ENCODE measurements around the gene AMFR. TPM values are rescaled to one million over a fixed set of nuclear protein-coding genes. Genes with fewer than 3 reads are reported as not detected.
"Not testable (repeated sequence)": the region's sequence is repeated elsewhere in the genome, so short reads cannot be mapped to it uniquely, and the experiment has no call there.

Gene AMFR
- total and polyA plus RNA-seq, 5 experiments from 2014 or later, result 24.2 to 83.0 (median 38.4) TPM

GRCh38 chr16:56382459-56382858 is 42.9 kb downstream of the AMFR start:
- Mint-ChIP-seq H3K9me3 (peaks cover 14 to 41% (median 28%) of the 10 kb centered on the region in 9 donors), H3K27ac (no peak overlapping the region), H3K27me3 (no peaks in the 10 kb centered on the region), H3K4me1 (peaks cover 0 to 10% (median 7%) of the 10 kb centered on the region in 4 donors), H3K4me3 (no peak overlapping the region), H3K36me3 (peaks cover 56 to 98% (median 80%) of the 10 kb centered on the region in 3 donors)
- no peak for DNase-seq
- POLR2A ChIA-PET, result no interaction called here
- ATAC-seq, result no peak

- Mint-ChIP-seq H3K27ac (peak overlapping the region in 2 of 10 donors; percentile 17 to 76), H3K9me3 (peaks cover 14 to 41% (median 28%) of the 10 kb centered on the region in 9 donors), H3K4me1 (peaks cover 0 to 14% (median 10%) of the 10 kb centered on the region in 4 donors), H3K36me3 (peaks cover 59 to 86% (median 77%) of the 10 kb centered on the region in 3 donors)
- POLR2A ChIA-PET, H3K27me3 Mint-ChIP-seq, DNase-seq, H3K4me3 Mint-ChIP-seq, ATAC-seq: not testable (repeated sequence)
These were observed 44.4 kb downstream of the AMFR start for GRCh38 chr16:56380778-56381485.

- ATAC-seq, H3K4me3 Mint-ChIP-seq, H3K27me3 Mint-ChIP-seq, DNase-seq, POLR2A ChIA-PET: not testable (repeated sequence)
- Mint-ChIP-seq H3K27ac (peak overlapping the region in 1 of 10 donors; percentile 34), H3K36me3 (peaks cover 54 to 80% (median 62%) of the 10 kb centered on the region in 3 donors), H3K4me1 (peaks cover 0 to 18% (median 11%) of the 10 kb centered on the region in 4 donors), H3K9me3 (peaks cover 14 to 39% (median 28%) of the 10 kb centered on the region in 9 donors)
These were observed 46.3 kb downstream of the AMFR start for GRCh38 chr16:56379044-56379443.

GRCh38 chr16:56375792-56376191 is 49.6 kb downstream of the AMFR start:
- DNase-seq, H3K4me3 Mint-ChIP-seq, ATAC-seq, POLR2A ChIA-PET, H3K27me3 Mint-ChIP-seq: not testable (repeated sequence)
- peaks cover 20 to 42% (median 23%) of the 10 kb centered on the region in 4 donors for H3K4me1 Mint-ChIP-seq
- H3K36me3 Mint-ChIP-seq, result peaks cover 23 to 58% (median 29%) of the 10 kb centered on the region in 3 donors
- peak overlapping the region in 1 of 10 donors; percentile 22 for H3K27ac Mint-ChIP-seq
- peaks cover 0 to 19% (median 8%) of the 10 kb centered on the region in 9 donors for H3K9me3 Mint-ChIP-seq

GRCh38 chr16:56373003-56373402 is 52.3 kb downstream of the AMFR start:
- Mint-ChIP-seq H3K4me1 (peaks cover 18 to 37% (median 21%) of the 10 kb centered on the region in 4 donors), H3K27ac (peak overlapping the region in 3 of 10 donors; percentile 57 to 87 (median 58)), H3K4me3 (peak overlapping the region in 2 of 10 donors; percentile 54 to 60), H3K36me3 (peaks cover 6 to 52% (median 10%) of the 10 kb centered on the region in 3 donors), H3K27me3 (no peaks in the 10 kb centered on the region), H3K9me3 (peaks cover 0 to under 1% (median 0%) of the 10 kb centered on the region in 9 donors)
- no peak for DNase-seq
- ATAC-seq, result no peak
- POLR2A ChIA-PET, result no interaction called here

- Mint-ChIP-seq H3K4me3 (peak overlapping the region; percentile 14 to 80 (median 53)), H3K27ac (peak overlapping the region; percentile 23 to 87 (median 70)), H3K9me3 (no peaks in the 10 kb centered on the region), H3K4me1 (peaks cover 15 to 33% (median 20%) of the 10 kb centered on the region in 4 donors), H3K27me3 (no peaks in the 10 kb centered on the region), H3K36me3 (peaks cover 5 to 50% (median 9%) of the 10 kb centered on the region in 3 donors)
- DNase-seq (peak in 5 of 10 donors; percentile 12 to 66 (median 17)), ATAC-seq (peak; percentile 92 to 94)
- POLR2A ChIA-PET, result no interaction called here
These were observed 53.2 kb downstream of the AMFR start for GRCh38 chr16:56372013-56372634.

- DNase-seq, result no peak
- Mint-ChIP-seq H3K36me3 (peaks cover 5 to 53% (median 10%) of the 10 kb centered on the region in 3 donors), H3K4me1 (peaks cover 15 to 30% (median 20%) of the 10 kb centered on the region in 4 donors), H3K9me3 (no peaks in the 10 kb centered on the region), H3K27ac (peak overlapping the region in 8 of 10 donors; percentile 58 to 87 (median 76)), H3K4me3 (peak overlapping the region in 3 of 10 donors; percentile 49 to 80 (median 60)), H3K27me3 (no peaks in the 10 kb centered on the region)
- POLR2A ChIA-PET, result no interaction called here
- ATAC-seq, result peak in 1 of 2 donors; percentile 21
These were observed 53.7 kb downstream of the AMFR start for GRCh38 chr16:56371660-56371937.

- Mint-ChIP-seq H3K9me3 (no peaks in the 10 kb centered on the region), H3K4me3 (peak overlapping the region in 1 of 10 donors; percentile 6), H3K4me1 (peaks cover 15 to 30% (median 19%) of the 10 kb centered on the region in 4 donors), H3K27me3 (no peaks in the 10 kb centered on the region), H3K27ac (peak overlapping the region in 8 of 10 donors; percentile 44 to 87 (median 69)), H3K36me3 (peaks cover 5 to 56% (median 10%) of the 10 kb centered on the region in 3 donors)
- ATAC-seq (no peak), DNase-seq (no peak)
- POLR2A ChIA-PET, result no interaction called here
These were observed 54.3 kb downstream of the AMFR start for GRCh38 chr16:56370875-56371659.

- DNase-seq (no peak), ATAC-seq (no peak)
- peaks cover 5 to 54% (median 10%) of the 10 kb centered on the region in 3 donors for H3K36me3 Mint-ChIP-seq
- H3K4me1 Mint-ChIP-seq, result peaks cover 15 to 27% (median 19%) of the 10 kb centered on the region in 4 donors
- POLR2A ChIA-PET, result no interaction called here
- H3K9me3 Mint-ChIP-seq, result no peaks in the 10 kb centered on the region
- H3K27ac Mint-ChIP-seq, result peak overlapping the region in 1 of 10 donors; percentile 61
- no peaks in the 10 kb centered on the region for H3K27me3 Mint-ChIP-seq
- H3K4me3 Mint-ChIP-seq, result no peak overlapping the region
These were observed 55.0 kb downstream of the AMFR start for GRCh38 chr16:56370185-56370874.

- no peak for ATAC-seq
- POLR2A ChIA-PET, result no interaction called here
- H3K9me3 Mint-ChIP-seq, result no peaks in the 10 kb centered on the region
- H3K36me3 Mint-ChIP-seq, result peaks cover 5 to 57% (median 10%) of the 10 kb centered on the region in 3 donors
- H3K27me3 Mint-ChIP-seq, result no peaks in the 10 kb centered on the region
- H3K4me3 Mint-ChIP-seq, result no peak overlapping the region
- no peak overlapping the region for H3K27ac Mint-ChIP-seq
- peaks cover 15 to 27% (median 19%) of the 10 kb centered on the region in 4 donors for H3K4me1 Mint-ChIP-seq
- DNase-seq, result no peak
These were observed 56.1 kb downstream of the AMFR start for GRCh38 chr16:56369202-56369601.

GRCh38 chr16:56368545-56368944 is 56.8 kb downstream of the AMFR start:
- H3K36me3 Mint-ChIP-seq, result peaks cover 5 to 52% (median 10%) of the 10 kb centered on the region in 3 donors
- ATAC-seq (no peak), DNase-seq (no peak)
- peak overlapping the region in 1 of 10 donors; percentile 46 for H3K27ac Mint-ChIP-seq
- no peak overlapping the region for H3K4me3 Mint-ChIP-seq
- H3K9me3 Mint-ChIP-seq, result no peaks in the 10 kb centered on the region
- peaks cover 15 to 25% (median 19%) of the 10 kb centered on the region in 4 donors for H3K4me1 Mint-ChIP-seq
- H3K27me3 Mint-ChIP-seq, result no peaks in the 10 kb centered on the region
- POLR2A ChIA-PET, result no interaction called here

GRCh38 chr16:56367764-56368163 is 57.6 kb downstream of the AMFR start:
- H3K9me3 Mint-ChIP-seq, result no peaks in the 10 kb centered on the region
- ATAC-seq (no peak), DNase-seq (no peak)
- peak overlapping the region in 2 of 10 donors; percentile 37 for H3K27ac Mint-ChIP-seq
- no peaks in the 10 kb centered on the region for H3K27me3 Mint-ChIP-seq
- H3K4me1 Mint-ChIP-seq, result peaks cover 13 to 17% (median 15%) of the 10 kb centered on the region in 4 donors
- H3K4me3 Mint-ChIP-seq, result no peak overlapping the region
- peaks cover 5 to 54% (median 10%) of the 10 kb centered on the region in 3 donors for H3K36me3 Mint-ChIP-seq
- POLR2A ChIA-PET, result no interaction called here

Data from naive thymus-derived CD8-positive, alpha-beta T cell (primary cell).